Nephron (organoid): ENCODE results near the gene FCHSD2.

Experiments
- H3K27ac Mint-ChIP-seq, 3 experiments: 2 replicates each; pipeline ENCODE4 v1.8.0; 2020; ENCODE audit warnings: mixed read lengths in 3 of 3, mild to moderate bottlenecking in 2 of 3, moderate library complexity in 1 of 3
- H3K27me3 Mint-ChIP-seq: 2 replicates; pipeline ENCODE4 v1.8.0; 2021; ENCODE audit warnings: low read depth, mild to moderate bottlenecking, moderate library complexity, mixed read lengths
- H3K36me3 Mint-ChIP-seq: 2 replicates; pipeline ENCODE4 v1.8.0; 2020; ENCODE audit warnings: low read depth, mixed read lengths
- H3K4me1 Mint-ChIP-seq: 2 replicates; pipeline ENCODE4 v1.8.0; 2020; ENCODE audit warnings: mixed read lengths
- H3K4me3 Mint-ChIP-seq, 3 experiments: 2 replicates each; pipeline ENCODE4 v1.8.0; 2020; ENCODE audit warnings: mild to moderate bottlenecking in 3 of 3, mixed read lengths in 3 of 3, moderate library complexity in 2 of 3
- H3K9me3 Mint-ChIP-seq: 2 replicates; pipeline ENCODE4 v1.8.0; 2020; ENCODE audit warnings: mixed read lengths
- CTCF ChIP-seq, 3 experiments: fragments of 200-600 bp; sonication (generic); IDR thresholded peaks; one replicate each; pipeline ENCODE4 v1.5.0; 2021; ENCODE audit warnings: antibody characterized with exemption in 3 of 3; ENCODE audit not compliant: unreplicated experiment in 3 of 3

FCHSD2 gene

GRCh38 chr11:72935700-72936099 is 206.4 kb downstream of the FCHSD2 start:
- Mint-ChIP-seq H3K4me3 (no peak overlapping the region), H3K4me1 (peaks cover 5% of the 10 kb centered on the region), H3K9me3 (no peaks in the 10 kb centered on the region), H3K27me3 (no peaks in the 10 kb centered on the region), H3K36me3 (no peaks in the 10 kb centered on the region), H3K27ac (no peak overlapping the region)
- TF ChIP-seq CTCF (IDR thresholded peaks at IDR 0.05; ENCODE audit: unreplicated experiment in 3 of 3), result no peak

- Mint-ChIP-seq H3K9me3 (no peaks in the 10 kb centered on the region), H3K27ac (no peak overlapping the region), H3K4me1 (peaks cover 10% of the 10 kb centered on the region), H3K36me3 (no peaks in the 10 kb centered on the region), H3K27me3 (no peaks in the 10 kb centered on the region), H3K4me3 (no peak overlapping the region)
- no peak for TF ChIP-seq CTCF (IDR thresholded peaks at IDR 0.05; ENCODE audit: unreplicated experiment in 3 of 3)
These were observed 210.0 kb downstream of the FCHSD2 start for GRCh38 chr11:72932132-72932570.

GRCh38 chr11:72930008-72930407 is 212.1 kb downstream of the FCHSD2 start:
- H3K27ac Mint-ChIP-seq, result peak overlapping the region; percentile 3 to 26 (median 12)
- H3K27me3 Mint-ChIP-seq, result no peaks in the 10 kb centered on the region
- no peak for TF ChIP-seq CTCF (IDR thresholded peaks at IDR 0.05; ENCODE audit: unreplicated experiment in 3 of 3)
- peaks cover 10% of the 10 kb centered on the region for H3K4me1 Mint-ChIP-seq
- H3K4me3 Mint-ChIP-seq, result no peak overlapping the region
- H3K9me3 Mint-ChIP-seq, result no peaks in the 10 kb centered on the region
- no peaks in the 10 kb centered on the region for H3K36me3 Mint-ChIP-seq

- peaks cover 10% of the 10 kb centered on the region for H3K4me1 Mint-ChIP-seq
- no peaks in the 10 kb centered on the region for H3K9me3 Mint-ChIP-seq
- no peak for TF ChIP-seq CTCF (IDR thresholded peaks at IDR 0.05; ENCODE audit: unreplicated experiment in 3 of 3)
- H3K36me3 Mint-ChIP-seq, result no peaks in the 10 kb centered on the region
- H3K27ac Mint-ChIP-seq, result peak overlapping the region in 1 of 3 experiments; percentile 26
- no peak overlapping the region for H3K4me3 Mint-ChIP-seq
- H3K27me3 Mint-ChIP-seq, result no peaks in the 10 kb centered on the region
These were observed 212.9 kb downstream of the FCHSD2 start for GRCh38 chr11:72929256-72929655.

- no peaks in the 10 kb centered on the region for H3K27me3 Mint-ChIP-seq
- H3K9me3 Mint-ChIP-seq, result no peaks in the 10 kb centered on the region
- H3K4me1 Mint-ChIP-seq, result peaks cover 10% of the 10 kb centered on the region
- TF ChIP-seq CTCF (IDR thresholded peaks at IDR 0.05; ENCODE audit: unreplicated experiment in 3 of 3), result no peak
- no peaks in the 10 kb centered on the region for H3K36me3 Mint-ChIP-seq
- no peak overlapping the region for H3K4me3 Mint-ChIP-seq
- no peak overlapping the region for H3K27ac Mint-ChIP-seq
These were observed 214.7 kb downstream of the FCHSD2 start for GRCh38 chr11:72927380-72927779.

- no peak overlapping the region for H3K4me3 Mint-ChIP-seq
- H3K27me3 Mint-ChIP-seq, result no peaks in the 10 kb centered on the region
- no peaks in the 10 kb centered on the region for H3K36me3 Mint-ChIP-seq
- no peak for TF ChIP-seq CTCF (IDR thresholded peaks at IDR 0.05; ENCODE audit: unreplicated experiment in 3 of 3)
- H3K4me1 Mint-ChIP-seq, result peaks cover 10% of the 10 kb centered on the region
- H3K27ac Mint-ChIP-seq, result no peak overlapping the region
- no peaks in the 10 kb centered on the region for H3K9me3 Mint-ChIP-seq
These were observed 216.0 kb downstream of the FCHSD2 start for GRCh38 chr11:72926076-72926475.
